ENCODE data around the gene SLC33A1. TPM values are rescaled to one million over a fixed set of nuclear protein-coding genes. Genes with fewer than 3 reads are reported as not detected.

Gene SLC33A1
- total and polyA plus RNA-seq, 2 of the 13 experiments (the other 11 are each of a cell fraction or from before 2014, with no cell fraction given): 20.0 to 32.1 TPM

DNA sequence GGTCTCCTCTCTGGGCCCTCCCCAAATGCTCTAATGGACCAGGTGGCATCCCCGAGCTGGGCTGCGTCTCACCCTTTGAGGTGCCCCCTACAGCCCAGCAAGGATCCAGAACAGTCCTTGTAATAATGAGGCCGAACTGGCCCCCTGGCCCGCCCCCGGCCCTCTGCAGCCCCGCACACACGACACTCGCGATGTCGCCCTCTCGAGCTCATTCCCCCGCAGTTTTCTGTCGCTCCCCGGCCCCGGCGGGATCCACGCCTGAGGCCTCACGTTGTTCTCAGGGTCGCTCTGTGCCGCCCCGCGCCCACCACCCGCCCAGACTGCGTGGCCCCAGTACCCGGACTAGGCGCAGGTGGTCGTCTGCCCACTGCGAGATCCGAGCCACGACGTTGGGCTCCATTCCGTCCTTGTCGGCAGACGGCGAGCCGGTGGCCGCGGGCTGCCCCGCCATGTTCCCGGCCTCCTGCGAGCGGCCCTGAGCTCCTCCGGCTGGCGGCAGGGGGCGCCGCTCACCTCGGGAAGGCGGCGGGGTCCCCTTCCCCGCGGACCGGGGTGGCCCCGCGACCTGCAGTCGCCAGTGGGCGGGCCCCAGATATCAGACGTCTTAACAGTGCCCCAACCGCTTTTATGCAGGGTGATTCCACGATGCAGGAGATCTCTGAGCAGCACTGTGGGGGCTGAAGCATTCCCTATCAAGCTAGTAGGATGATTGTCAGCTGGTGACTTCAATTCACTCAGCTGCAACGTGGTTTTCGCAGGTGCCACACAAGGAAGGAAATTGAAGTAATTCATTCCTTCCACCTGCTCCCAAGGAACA, 48.2 kb downstream of the SLC33A1 start, which contains the start of gene C3orf33 (continued):
- TF ChIP-seq, protein P1, sequence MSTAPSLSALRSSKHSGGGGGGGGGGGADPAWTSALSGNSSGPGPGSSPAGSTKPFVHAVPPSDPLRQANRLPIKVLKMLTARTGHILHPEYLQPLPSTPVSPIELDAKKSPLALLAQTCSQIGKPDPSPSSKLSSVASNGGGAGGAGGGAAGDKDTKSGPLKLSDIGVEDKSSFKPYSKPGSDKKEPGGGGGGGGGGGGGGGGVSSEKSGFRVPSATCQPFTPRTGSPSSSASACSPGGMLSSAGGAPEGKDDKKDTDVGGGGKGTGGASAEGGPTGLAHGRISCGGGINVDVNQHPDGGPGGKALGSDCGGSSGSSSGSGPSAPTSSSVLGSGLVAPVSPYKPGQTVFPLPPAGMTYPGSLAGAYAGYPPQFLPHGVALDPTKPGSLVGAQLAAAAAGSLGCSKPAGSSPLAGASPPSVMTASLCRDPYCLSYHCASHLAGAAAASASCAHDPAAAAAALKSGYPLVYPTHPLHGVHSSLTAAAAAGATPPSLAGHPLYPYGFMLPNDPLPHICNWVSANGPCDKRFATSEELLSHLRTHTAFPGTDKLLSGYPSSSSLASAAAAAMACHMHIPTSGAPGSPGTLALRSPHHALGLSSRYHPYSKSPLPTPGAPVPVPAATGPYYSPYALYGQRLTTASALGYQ (CRISPR knock-in tag; IDR thresholded peaks at IDR 0.05): peak; percentile 63
- TF ChIP-seq, protein P2, sequence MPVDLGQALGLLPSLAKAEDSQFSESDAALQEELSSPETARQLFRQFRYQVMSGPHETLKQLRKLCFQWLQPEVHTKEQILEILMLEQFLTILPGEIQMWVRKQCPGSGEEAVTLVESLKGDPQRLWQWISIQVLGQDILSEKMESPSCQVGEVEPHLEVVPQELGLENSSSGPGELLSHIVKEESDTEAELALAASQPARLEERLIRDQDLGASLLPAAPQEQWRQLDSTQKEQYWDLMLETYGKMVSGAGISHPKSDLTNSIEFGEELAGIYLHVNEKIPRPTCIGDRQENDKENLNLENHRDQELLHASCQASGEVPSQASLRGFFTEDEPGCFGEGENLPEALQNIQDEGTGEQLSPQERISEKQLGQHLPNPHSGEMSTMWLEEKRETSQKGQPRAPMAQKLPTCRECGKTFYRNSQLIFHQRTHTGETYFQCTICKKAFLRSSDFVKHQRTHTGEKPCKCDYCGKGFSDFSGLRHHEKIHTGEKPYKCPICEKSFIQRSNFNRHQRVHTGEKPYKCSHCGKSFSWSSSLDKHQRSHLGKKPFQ (CRISPR knock-in tag; IDR thresholded peaks at IDR 0.05; ENCODE audit: insufficient replicate concordance): peak; percentile 68
- TF ChIP-seq ZNF121 (CRISPR knock-in tag; IDR thresholded peaks at IDR 0.05) (no peak), NR2C2 (CRISPR knock-in tag; IDR thresholded peaks at IDR 0.05; ENCODE audit: borderline replicate concordance) (peak; percentile 47), BCLAF1 (IDR thresholded peaks at IDR 0.05) (no peak), ZNF550 (CRISPR knock-in tag; IDR thresholded peaks at IDR 0.05; ENCODE audit: borderline replicate concordance) (0 out of 2 replicates have a peak, but pooled peaks have one; percentile 37), MAFG (CRISPR knock-in tag; IDR thresholded peaks at IDR 0.05) (no peak), ZNF749 (CRISPR knock-in tag; IDR thresholded peaks at IDR 0.05; ENCODE audit: borderline replicate concordance) (peak; percentile 35; the same call in 1 of the 2 replicates), ZSCAN9 (CRISPR knock-in tag; IDR thresholded peaks at IDR 0.05; ENCODE audit: borderline replicate concordance) (no peak), IKZF5 (CRISPR knock-in tag; IDR thresholded peaks at IDR 0.05) (0 out of 2 replicates have a peak, but pooled peaks have one; percentile 15), KLF12 (CRISPR knock-in tag; IDR thresholded peaks at IDR 0.05; ENCODE audit: borderline replicate concordance) (no peak), ZNF737 (CRISPR knock-in tag; IDR thresholded peaks at IDR 0.05; ENCODE audit: borderline replicate concordance) (no peak), ZFX (CRISPR knock-in tag; IDR thresholded peaks at IDR 0.05; ENCODE audit: low read depth) (peak; percentile 95), RBM39 (IDR thresholded peaks at IDR 0.05; ENCODE audit: low read depth, low read length, poor library complexity, severe bottlenecking) (peak; percentile 63), ZNF546 (CRISPR knock-in tag; conservative IDR thresholded peaks at IDR 0.05) (peak; percentile 81), MTA3 (CRISPR knock-in tag; IDR thresholded peaks at IDR 0.05) (no peak)
- TF ChIP-seq, protein P3, sequence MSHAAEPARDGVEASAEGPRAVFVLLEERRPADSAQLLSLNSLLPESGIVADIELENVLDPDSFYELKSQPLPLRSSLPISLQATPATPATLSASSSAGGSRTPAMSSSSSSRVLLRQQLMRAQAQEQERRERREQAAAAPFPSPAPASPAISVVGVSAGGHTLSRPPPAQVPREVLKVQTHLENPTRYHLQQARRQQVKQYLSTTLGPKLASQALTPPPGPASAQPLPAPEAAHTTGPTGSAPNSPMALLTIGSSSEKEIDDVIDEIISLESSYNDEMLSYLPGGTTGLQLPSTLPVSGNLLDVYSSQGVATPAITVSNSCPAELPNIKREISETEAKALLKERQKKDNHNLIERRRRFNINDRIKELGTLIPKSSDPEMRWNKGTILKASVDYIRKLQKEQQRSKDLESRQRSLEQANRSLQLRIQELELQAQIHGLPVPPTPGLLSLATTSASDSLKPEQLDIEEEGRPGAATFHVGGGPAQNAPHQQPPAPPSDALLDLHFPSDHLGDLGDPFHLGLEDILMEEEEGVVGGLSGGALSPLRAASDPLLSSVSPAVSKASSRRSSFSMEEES (CRISPR knock-in tag; IDR thresholded peaks at IDR 0.05): no peak
- TF ChIP-seq, protein P4, sequence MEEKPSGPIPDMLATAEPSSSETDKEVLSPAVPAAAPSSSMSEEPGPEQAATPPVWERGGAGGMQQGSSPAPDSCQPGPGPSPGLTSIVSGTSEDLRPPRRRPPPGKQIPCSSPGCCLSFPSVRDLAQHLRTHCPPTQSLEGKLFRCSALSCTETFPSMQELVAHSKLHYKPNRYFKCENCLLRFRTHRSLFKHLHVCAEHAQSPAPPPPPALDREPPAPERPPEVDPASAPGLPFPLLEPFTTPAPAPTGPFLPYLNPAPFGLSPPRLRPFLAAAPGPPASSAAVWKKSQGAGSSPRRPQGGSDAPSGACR (CRISPR knock-in tag; IDR thresholded peaks at IDR 0.05): peak; percentile 44; the same call in 1 of the 2 replicates
